ENCODE data around the gene EYS.

DNA sequence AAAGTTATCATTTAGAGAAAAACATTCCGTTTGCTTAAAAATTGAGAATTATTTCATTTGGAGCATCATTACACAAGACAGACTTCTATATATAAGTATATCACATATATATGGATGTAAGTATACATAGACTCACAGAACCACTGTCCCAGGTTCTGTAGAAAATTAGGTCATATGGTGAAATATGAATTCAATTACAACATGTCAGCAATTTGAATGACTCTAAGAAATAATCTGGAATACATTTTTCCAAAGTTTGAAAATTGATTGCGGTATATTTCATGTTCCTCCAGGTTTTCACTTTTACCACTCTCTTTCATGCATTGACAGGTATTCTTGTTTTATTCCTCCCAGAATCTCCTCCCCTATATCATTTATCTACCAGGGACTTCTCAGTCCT lies 1179.1 kb downstream of the EYS start:
- no peak for TF ChIP-seq CTCF (IDR thresholded peaks at IDR 0.05; ENCODE audit: low read depth, low read length, missing input control)
- TF ChIP-seq TAF1 (conservative IDR thresholded peaks at IDR 0.05), result no peak
- no peak for TF ChIP-seq MAX (IDR thresholded peaks at IDR 0.05)
- TF ChIP-seq GABPA (IDR thresholded peaks at IDR 0.05 in 1 of 2, conservative IDR thresholded peaks at IDR 0.05 in 1 of 2), result no peak
- TF ChIP-seq, protein P1, sequence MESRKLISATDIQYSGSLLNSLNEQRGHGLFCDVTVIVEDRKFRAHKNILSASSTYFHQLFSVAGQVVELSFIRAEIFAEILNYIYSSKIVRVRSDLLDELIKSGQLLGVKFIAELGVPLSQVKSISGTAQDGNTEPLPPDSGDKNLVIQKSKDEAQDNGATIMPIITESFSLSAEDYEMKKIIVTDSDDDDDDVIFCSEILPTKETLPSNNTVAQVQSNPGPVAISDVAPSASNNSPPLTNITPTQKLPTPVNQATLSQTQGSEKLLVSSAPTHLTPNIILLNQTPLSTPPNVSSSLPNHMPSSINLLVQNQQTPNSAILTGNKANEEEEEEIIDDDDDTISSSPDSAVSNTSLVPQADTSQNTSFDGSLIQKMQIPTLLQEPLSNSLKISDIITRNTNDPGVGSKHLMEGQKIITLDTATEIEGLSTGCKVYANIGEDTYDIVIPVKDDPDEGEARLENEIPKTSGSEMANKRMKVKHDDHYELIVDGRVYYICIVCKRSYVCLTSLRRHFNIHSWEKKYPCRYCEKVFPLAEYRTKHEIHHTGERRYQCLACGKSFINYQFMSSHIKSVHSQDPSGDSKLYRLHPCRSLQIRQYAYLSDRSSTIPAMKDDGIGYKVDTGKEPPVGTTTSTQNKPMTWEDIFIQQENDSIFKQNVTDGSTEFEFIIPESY (IDR thresholded peaks at IDR 0.05), result no peak
- no peak for TF ChIP-seq EGR1 (IDR thresholded peaks at IDR 0.05; ENCODE audit: low read depth in 2 of 2)
- TF ChIP-seq YY1 (IDR thresholded peaks at IDR 0.05), result no peak
- no peak for TF ChIP-seq RAD21 (IDR thresholded peaks at IDR 0.05)
- TF ChIP-seq, protein P2, sequence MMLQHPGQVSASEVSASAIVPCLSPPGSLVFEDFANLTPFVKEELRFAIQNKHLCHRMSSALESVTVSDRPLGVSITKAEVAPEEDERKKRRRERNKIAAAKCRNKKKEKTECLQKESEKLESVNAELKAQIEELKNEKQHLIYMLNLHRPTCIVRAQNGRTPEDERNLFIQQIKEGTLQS (IDR thresholded peaks at IDR 0.05), result no peak
- no peak for TF ChIP-seq REST (IDR thresholded peaks at IDR 0.05)
